Brain microvascular endothelial cell (primary cell): ENCODE data around the gene SECISBP2.

Experiments used
- DNase-seq: peaks from one replicate; pipeline ENCODE4 v3.0.0-alpha.2; 2020
- H3K27ac ChIP-seq: fragments of 250-450 bp; sonication (Bioruptor Pico); 2 replicates; pipeline ENCODE4 v1.5.1; 2020; ENCODE audit warnings: mild to moderate bottlenecking, moderate library complexity
- H3K27me3 ChIP-seq: fragments of 250-450 bp; sonication (Bioruptor Pico); replicated peaks from 2 replicates; pipeline ENCODE4 v1.5.1; 2020; ENCODE audit warnings: mild to moderate bottlenecking
- H3K36me3 ChIP-seq: fragments of 250-450 bp; sonication (Bioruptor Pico); replicated peaks from 2 replicates; pipeline ENCODE4 v1.5.1; 2020; ENCODE audit warnings: mild to moderate bottlenecking
- H3K4me3 ChIP-seq: 2 replicates; pipeline ENCODE4 v1.5.1; 2011; ENCODE audit warnings: low read depth, mild to moderate bottlenecking, control low read depth, low read length, moderate library complexity
- CTCF ChIP-seq: IDR thresholded peaks from 2 replicates; pipeline ENCODE4 v1.5.1; 2011; ENCODE audit warnings: low read depth, mild to moderate bottlenecking, moderate library complexity, low read length, control low read depth, inconsistent platforms; ENCODE audit errors: missing control alignments
- in situ Hi-C: cut with HindIII; loops from 2 replicates; pipeline ENCODE4 v1.10.0; 2017; ENCODE audit warnings: low sequenced_read_pairs, low pct_ligation_motif_present

SECISBP2 gene

GRCh38 chr9:89404074-89404473 lies 85.8 kb downstream of the SECISBP2 start:
- no peak overlapping the region for H3K4me3 ChIP-seq
- no peak for DNase-seq
- in situ Hi-C loops: no loop called here
- no peaks in the 10 kb centered on the region for H3K27me3 ChIP-seq
- TF ChIP-seq CTCF: no peak
- no peak overlapping the region for H3K27ac ChIP-seq
- no peaks in the 10 kb centered on the region for H3K36me3 ChIP-seq

- H3K36me3 ChIP-seq: no peaks in the 10 kb centered on the region
- DNase-seq: no peak
- no peak overlapping the region for H3K27ac ChIP-seq
Observed at GRCh38 chr9:89405826-89406225, 87.5 kb downstream of the SECISBP2 start.

GRCh38 chr9:89407070-89407469 lies 88.8 kb downstream of the SECISBP2 start:
- H3K36me3 ChIP-seq: no peaks in the 10 kb centered on the region
- H3K27ac ChIP-seq: no peak overlapping the region
- in situ Hi-C loops: no loop called here
- TF ChIP-seq CTCF: no peak
- no peak overlapping the region for H3K4me3 ChIP-seq
- no peaks in the 10 kb centered on the region for H3K27me3 ChIP-seq
- no peak for DNase-seq

More at GRCh38 chr9:89405826-89406225, 87.5 kb downstream of the SECISBP2 start:
- in situ Hi-C loops: no loop called here
- TF ChIP-seq CTCF: no peak
- no peak overlapping the region for H3K4me3 ChIP-seq
- H3K27me3 ChIP-seq: no peaks in the 10 kb centered on the region

- in situ Hi-C loops: no loop called here
- no peak for DNase-seq
- no peak overlapping the region for H3K4me3 ChIP-seq
- no peaks in the 10 kb centered on the region for H3K36me3 ChIP-seq
- H3K27me3 ChIP-seq: no peaks in the 10 kb centered on the region
- no peak overlapping the region for H3K27ac ChIP-seq
- no peak for TF ChIP-seq CTCF
Observed at GRCh38 chr9:89408628-89409101, 90.4 kb downstream of the SECISBP2 start.
